ENCODE measurements around the gene CFL1. TPM values are rescaled to one million over a fixed set of nuclear protein-coding genes. Genes with fewer than 3 reads are reported as not detected.
A peak's percentile ranks its signal among the peaks of the same experiment; 100 is the strongest.

Gene CFL1
- total and polyA plus RNA-seq, 2 experiments from 2014 or later, result 1,393 to 2,124 TPM

DNA sequence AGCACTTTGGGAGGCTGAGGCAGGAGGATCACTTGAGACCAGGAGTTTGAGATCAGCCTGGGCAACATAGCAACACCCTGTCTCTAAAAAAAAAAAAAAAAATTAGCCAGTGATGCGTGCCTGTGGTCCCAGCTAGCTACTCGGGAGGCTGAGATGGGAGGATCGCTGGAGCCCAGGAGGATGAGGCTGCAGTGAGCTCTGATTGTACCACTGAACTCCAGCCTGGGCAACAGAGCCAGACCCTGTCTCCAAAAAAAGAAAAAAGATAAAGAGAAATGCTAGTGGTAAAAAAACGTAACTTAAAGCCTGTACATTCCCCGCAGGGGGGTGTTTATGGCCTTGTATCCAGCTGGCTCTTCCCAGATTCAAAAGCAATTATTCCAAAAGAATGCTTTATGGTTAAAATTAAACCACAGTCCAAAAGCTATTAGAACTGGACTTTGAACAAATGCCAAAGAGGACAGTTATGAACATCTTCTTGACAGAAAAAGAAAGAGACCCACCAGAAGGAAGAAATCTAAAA lies 40.6 kb downstream of the CFL1 start:
- DNase-seq (ENCODE audit: low spot score) (no peak), ATAC-seq (no peak)
- peak overlapping the region; percentile 71 for H3K4me3 ChIP-seq
- Mint-ChIP-seq H3K27ac (no peak overlapping the region), H3K36me3 (ENCODE audit: low read depth) (no peaks in the 10 kb centered on the region; the same call in 1 of the 3 replicates), H3K9me3 (no peaks in the 10 kb centered on the region), H3K4me3 (peak overlapping the region; percentile 73), H3K4me1 (peaks cover 5% of the 10 kb centered on the region; the same call in 1 of the 3 replicates), H3K27me3 (ENCODE audit: insufficient read depth, low read depth, poor library complexity) (peaks cover 8% of the 10 kb centered on the region)
- no peak for TF ChIP-seq ZNF114 (CRISPR knock-in tag; IDR thresholded peaks at IDR 0.05)
- TF ChIP-seq NANOG (IDR thresholded peaks at IDR 0.05; ENCODE audit: borderline replicate concordance), result no peak
- no peak for TF ChIP-seq EZH2 (IDR thresholded peaks at IDR 0.05; ENCODE audit: low read depth, unreplicated experiment)
- TF ChIP-seq POLR2AphosphoS5 (IDR thresholded peaks at IDR 0.05; ENCODE audit: low read depth), result no peak
- TF ChIP-seq ETS1 (IDR thresholded peaks at IDR 0.05), result no peak
- TF ChIP-seq CREB1 (CRISPR knock-in tag; IDR thresholded peaks at IDR 0.05; ENCODE audit: low read depth), result no peak
- TF ChIP-seq JUNB (IDR thresholded peaks at IDR 0.05; ENCODE audit: unreplicated experiment), result no peak
- no peak for TF ChIP-seq ZNF331 (CRISPR knock-in tag; IDR thresholded peaks at IDR 0.05; ENCODE audit: low read depth)
- TF ChIP-seq EZH2phosphoT487 (IDR thresholded peaks at IDR 0.05; ENCODE audit: unreplicated experiment), result no peak
- no peak for TF ChIP-seq REST (IDR thresholded peaks at IDR 0.05; ENCODE audit: unreplicated experiment)
- no peak for TF ChIP-seq ZNF462 (CRISPR knock-in tag; IDR thresholded peaks at IDR 0.05)
- TF ChIP-seq STAT1 (IDR thresholded peaks at IDR 0.05; ENCODE audit: unreplicated experiment), result no peak
- no peak for TF ChIP-seq CTCF (conservative IDR thresholded peaks at IDR 0.05; ENCODE audit: low read depth in 2 of 2)
- peak overlapping the region; percentile 95 for H2AFZ ChIP-seq
- no peaks in the 10 kb centered on the region for H3K9me2 ChIP-seq (ENCODE audit: insufficient read depth)
- 0 out of 2 replicates have a peak, but pooled peaks cover 4% of the 10 kb centered on the region for H3F3A ChIP-seq (replicated peaks; ENCODE audit: low read depth)
- no peaks in the 10 kb centered on the region for H4K20me1 ChIP-seq (replicated peaks; ENCODE audit: insufficient read depth)
- H3K4me1 ChIP-seq (ENCODE audit: insufficient read depth), result no peaks in the 10 kb centered on the region; the same call in 1 of the 2 replicates
- H3K79me2 ChIP-seq (replicated peaks; ENCODE audit: insufficient read depth), result no peaks in the 10 kb centered on the region
- H3K27ac ChIP-seq (ENCODE audit: low read depth), result no peak overlapping the region
- no peaks in the 10 kb centered on the region for H3K36me3 ChIP-seq (ENCODE audit: insufficient read depth)
- H3K4me2 ChIP-seq, result peak overlapping the region; percentile 93
- H3K27me3 ChIP-seq (ENCODE audit: insufficient read depth), result peaks cover 12% of the 10 kb centered on the region

All from GM23338 (cell line).